IgD-negative memory B cell (primary cell): ENCODE results near the gene KLHL29. TPM values are rescaled to one million over a fixed set of nuclear protein-coding genes. Genes with fewer than 3 reads are reported as not detected.

Source experiments
- H3K27ac Mint-ChIP-seq, 3 donors: one replicate each; pipeline ENCODE4 v1.8.0; 2020 to 2022; ENCODE audit warnings: mild to moderate bottlenecking in 3 of 3, mixed read lengths in 3 of 3, moderate library complexity in 1 of 3
- H3K27me3 Mint-ChIP-seq: one replicate; pipeline ENCODE4 v1.8.0; 2021; ENCODE audit warnings: mixed read lengths
- H3K36me3 Mint-ChIP-seq: one replicate; pipeline ENCODE4 v1.8.0; 2020; ENCODE audit warnings: mild to moderate bottlenecking, mixed read lengths
- H3K4me1 Mint-ChIP-seq, 3 donors: one replicate each; pipeline ENCODE4 v1.8.0; 2020 to 2022; ENCODE audit warnings: mixed read lengths in 3 of 3, mild to moderate bottlenecking in 1 of 3
- H3K4me3 Mint-ChIP-seq, 4 donors: one replicate each; pipeline ENCODE4 v1.8.0; 2020 to 2022; ENCODE audit warnings: mild to moderate bottlenecking in 4 of 4, mixed read lengths in 4 of 4, moderate library complexity in 3 of 4
- H3K9me3 Mint-ChIP-seq, 3 donors: one replicate each; pipeline ENCODE4 v1.8.0; 2020 to 2021; ENCODE audit warnings: mixed read lengths in 3 of 3, mild to moderate bottlenecking in 1 of 3
- polyA plus RNA-seq: library from polyadenylated mRNA; unstranded; fragments of 300-500 nt; fragmentation: Illumina TruSeq; gene quantifications from one replicate; pipeline ENCODE4 v1.2.3, GENCODE V29; 2021

Gene KLHL29
- polyA plus RNA-seq, 1 donor from 2014 or later = 0.11 TPM

DNA sequence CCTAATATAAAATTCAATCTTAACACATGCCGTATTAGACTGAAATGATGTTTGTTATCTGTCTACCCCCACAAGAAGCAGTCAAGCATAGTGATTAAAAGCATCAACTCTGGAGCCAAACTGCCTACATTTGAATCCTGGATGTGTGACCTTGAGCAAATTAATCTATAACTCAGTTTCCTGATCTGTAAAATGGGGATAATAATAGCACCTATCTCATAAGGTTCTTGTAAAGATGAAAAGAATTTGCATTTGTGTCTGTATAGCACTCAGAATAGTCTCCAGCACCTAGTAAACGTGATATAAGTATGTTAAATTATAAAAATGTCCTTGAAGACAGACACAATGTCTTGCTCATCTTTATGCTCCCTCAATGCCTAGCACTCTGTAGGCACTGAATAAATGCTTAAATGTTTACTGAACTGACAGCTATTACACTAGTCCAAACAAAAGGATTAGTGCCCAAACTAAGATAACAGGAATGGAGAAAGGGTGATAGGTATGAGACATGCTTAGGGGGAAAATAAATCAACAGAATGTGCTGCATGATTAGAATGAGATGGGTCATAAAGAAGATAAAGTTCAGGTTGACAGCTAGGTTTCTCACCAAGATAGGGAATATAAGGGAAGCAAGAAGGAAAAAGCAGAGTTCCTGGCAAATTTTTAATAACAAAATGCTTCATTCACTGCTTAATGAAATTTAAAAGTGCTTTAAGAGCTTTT, 361.3 kb downstream of the KLHL29 start:
- no peaks in the 10 kb centered on the region for H3K4me1 Mint-ChIP-seq
- no peak overlapping the region for H3K4me3 Mint-ChIP-seq
- H3K27ac Mint-ChIP-seq = peak overlapping the region in 1 of 3 donors; percentile 7
- H3K27me3 Mint-ChIP-seq = no peaks in the 10 kb centered on the region
- H3K36me3 Mint-ChIP-seq = no peaks in the 10 kb centered on the region
- H3K9me3 Mint-ChIP-seq = no peaks in the 10 kb centered on the region

- Mint-ChIP-seq H3K4me1 (peaks cover 0 to 2% (median 0%) of the 10 kb centered on the region in 3 donors), H3K36me3 (peaks cover 2% of the 10 kb centered on the region), H3K4me3 (no peak overlapping the region), H3K27me3 (no peaks in the 10 kb centered on the region), H3K27ac (no peak overlapping the region), H3K9me3 (no peaks in the 10 kb centered on the region)
These were observed 366.8 kb downstream of the KLHL29 start for GRCh38 chr2:23751747-23752265.

DNA sequence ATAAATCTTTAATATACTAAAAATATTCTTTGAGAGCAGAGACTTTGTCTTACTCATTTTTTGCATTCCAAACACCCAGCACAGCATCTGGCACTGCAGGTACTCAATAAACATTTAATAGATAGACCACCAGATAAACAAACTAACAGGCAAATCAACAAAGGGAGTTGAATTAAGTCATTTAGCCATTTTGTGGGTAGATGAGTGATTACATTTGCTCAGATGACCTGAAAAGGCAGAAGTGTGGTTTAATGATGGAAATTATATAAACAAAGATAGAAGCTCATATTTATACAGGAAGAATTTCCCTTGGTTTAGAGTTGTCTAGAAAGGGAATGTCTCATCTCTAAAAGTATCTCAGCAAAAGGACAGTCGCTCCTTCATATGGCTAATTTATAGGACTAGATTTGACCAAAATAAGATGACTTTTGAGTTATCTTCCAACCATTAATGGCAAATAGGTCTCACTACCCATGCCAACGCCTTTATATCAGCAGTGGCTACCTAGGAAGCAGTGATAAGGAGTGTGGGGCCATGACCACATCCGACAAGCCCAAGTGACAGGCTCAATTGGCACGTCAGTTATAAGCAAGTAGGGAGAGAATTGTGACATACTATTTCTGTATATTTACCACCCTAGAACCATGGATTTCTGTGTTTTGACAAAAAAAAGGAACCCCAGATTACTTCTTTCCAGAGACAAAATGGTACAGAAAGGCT, 368.5 kb downstream of the KLHL29 start:
- no peak overlapping the region for H3K4me3 Mint-ChIP-seq
- H3K27ac Mint-ChIP-seq = no peak overlapping the region
- H3K36me3 Mint-ChIP-seq = peaks cover 11% of the 10 kb centered on the region

DNA sequence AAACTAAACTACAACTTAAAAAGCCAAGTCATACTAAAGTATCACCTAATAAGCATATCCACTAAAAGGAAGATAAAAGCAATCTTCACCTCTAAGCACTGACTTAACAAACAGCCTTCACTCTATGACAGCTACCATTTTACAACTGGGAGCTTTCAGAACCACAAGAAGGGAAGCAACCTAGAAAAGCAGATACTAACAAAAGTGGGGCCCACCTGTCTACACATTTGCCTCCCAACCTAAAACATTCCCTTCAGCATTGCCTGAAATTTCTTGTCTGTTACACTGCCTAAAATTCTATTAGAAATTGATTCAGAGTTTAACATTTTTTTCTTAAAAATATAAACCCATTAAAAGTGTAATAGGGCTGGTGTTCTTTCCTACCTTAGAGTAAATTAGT, 370.0 kb downstream of the KLHL29 start:
- peaks cover 0 to 2% (median 0%) of the 10 kb centered on the region in 3 donors for H3K4me1 Mint-ChIP-seq
- H3K27ac Mint-ChIP-seq = no peak overlapping the region
- no peaks in the 10 kb centered on the region for H3K9me3 Mint-ChIP-seq
- H3K4me3 Mint-ChIP-seq = no peak overlapping the region
- H3K36me3 Mint-ChIP-seq = peaks cover 11% of the 10 kb centered on the region
- no peaks in the 10 kb centered on the region for H3K27me3 Mint-ChIP-seq

More for the DNA sequence above, 368.5 kb downstream of the KLHL29 start:
- Mint-ChIP-seq H3K9me3 (no peaks in the 10 kb centered on the region), H3K4me1 (peaks cover 0 to 2% (median 0%) of the 10 kb centered on the region in 3 donors), H3K27me3 (no peaks in the 10 kb centered on the region)

- H3K9me3 Mint-ChIP-seq = no peaks in the 10 kb centered on the region
- H3K4me3 Mint-ChIP-seq = no peak overlapping the region
- H3K4me1 Mint-ChIP-seq = peaks cover 0 to 4% (median 4%) of the 10 kb centered on the region in 3 donors
- peaks cover 12% of the 10 kb centered on the region for H3K36me3 Mint-ChIP-seq
- H3K27me3 Mint-ChIP-seq = no peaks in the 10 kb centered on the region
- no peak overlapping the region for H3K27ac Mint-ChIP-seq
These were observed 371.8 kb downstream of the KLHL29 start for GRCh38 chr2:23756593-23757292.

- H3K27me3 Mint-ChIP-seq = no peaks in the 10 kb centered on the region
- H3K36me3 Mint-ChIP-seq = peaks cover 13% of the 10 kb centered on the region
- no peak overlapping the region for H3K4me3 Mint-ChIP-seq
- no peak overlapping the region for H3K27ac Mint-ChIP-seq
- peaks cover 0 to 4% (median 4%) of the 10 kb centered on the region in 3 donors for H3K4me1 Mint-ChIP-seq
- no peaks in the 10 kb centered on the region for H3K9me3 Mint-ChIP-seq
These were observed 372.9 kb downstream of the KLHL29 start for GRCh38 chr2:23757686-23758433.
